ENCODE results near the gene LRP1B.

- TF ChIP-seq CTCF (IDR thresholded peaks at IDR 0.05) (no peak), POLR2A (IDR thresholded peaks at IDR 0.05) (no peak)
Measured at GRCh38 chr2:141589314-141589713, 541.5 kb downstream of the LRP1B start.

All from vagina (tissue), 2 donors.